HG03457 (cell line): ENCODE results near the gene ZFP57.
"Not testable (repeated sequence)": the region's sequence is repeated elsewhere in the genome, so short reads cannot be mapped to it uniquely, and the experiment has no call there.

Experiments
- ATAC-seq: cut with Tn5 transposase; IDR thresholded peaks from one replicate; pipeline ENCODE4 v1.9.1; 2021; ENCODE audit warnings: moderate number of reproducible peaks; ENCODE audit not compliant: unreplicated experiment

The ZFP57 gene

GRCh38 chr6:29696147-29697125, 15.5 kb upstream of the ZFP57 start:
- ATAC-seq: no peak

GRCh38 chr6:29694637-29695036, 13.7 kb upstream of the ZFP57 start:
- ATAC-seq: no peak

- no peak for ATAC-seq
These were observed 4.9 kb upstream of the ZFP57 start for GRCh38 chr6:29685718-29686326.

- ATAC-seq: no peak
These were observed 859 bp upstream of the ZFP57 start for GRCh38 chr6:29681811-29682210.

- no peak for ATAC-seq
These were observed 536 bp downstream of the ZFP57 start for GRCh38 chr6:29680416-29680815.

- ATAC-seq: no peak
These were observed 990 bp downstream of the ZFP57 start for GRCh38 chr6:29679962-29680361.

GRCh38 chr6:29678114-29678513, 2.8 kb downstream of the ZFP57 start:
- ATAC-seq: no peak

GRCh38 chr6:29676981-29677601, 3.9 kb downstream of the ZFP57 start:
- no peak for ATAC-seq

- no peak for ATAC-seq
These were observed 5.4 kb downstream of the ZFP57 start for GRCh38 chr6:29675561-29675960.

- no peak for ATAC-seq
These were observed 6.9 kb downstream of the ZFP57 start for GRCh38 chr6:29674008-29674407.

GRCh38 chr6:29673161-29673560, 7.8 kb downstream of the ZFP57 start:
- no peak for ATAC-seq

- ATAC-seq: not testable (repeated sequence)
These were observed 8.8 kb downstream of the ZFP57 start for GRCh38 chr6:29672116-29672515.

- no peak for ATAC-seq
These were observed 9.9 kb downstream of the ZFP57 start for GRCh38 chr6:29671026-29671425.

- no peak for ATAC-seq
These were observed 13.8 kb downstream of the ZFP57 start for GRCh38 chr6:29667158-29667557.

GRCh38 chr6:29666826-29667130, 14.2 kb downstream of the ZFP57 start:
- no peak for ATAC-seq

GRCh38 chr6:29665942-29666825, 14.8 kb downstream of the ZFP57 start:
- no peak for ATAC-seq

- no peak for ATAC-seq
These were observed 17.5 kb downstream of the ZFP57 start for GRCh38 chr6:29663300-29664042.

GRCh38 chr6:29661502-29662141, 19.3 kb downstream of the ZFP57 start:
- ATAC-seq: not testable (repeated sequence)

GRCh38 chr6:29661071-29661470, 19.9 kb downstream of the ZFP57 start:
- ATAC-seq: no peak

- ATAC-seq: no peak
These were observed 24.2 kb downstream of the ZFP57 start, which contains the start of gene MOG for GRCh38 chr6:29656798-29657197. TSS of gene MOG (plus strand) at chr6:29657092. CDS start at chr6:29657210, 118 bp downstream.
